ENCODE results near the gene MED10.
"Not testable (repeated sequence)": the region's sequence is repeated elsewhere in the genome, so short reads cannot be mapped to it uniquely, and the experiment has no call there.

The MED10 gene

GRCh38 chr5:6372251-6373080 lies 5.9 kb downstream of the MED10 start:
- H3K4me3 ChIP-seq (ENCODE audit: low read length in 2 of 2) = no peak overlapping the region
- no peak overlapping the region for H3K27ac ChIP-seq (ENCODE audit: low read length)
- peaks cover 55 to 68% of the 10 kb centered on the region in 2 donors for H3K36me3 ChIP-seq (ENCODE audit: control insufficient read depth in 2 of 2, insufficient read depth in 2 of 2, low read length in 2 of 2)
- no peaks in the 10 kb centered on the region for H3K9me3 ChIP-seq (ENCODE audit: control insufficient read depth in 2 of 2, low read length in 2 of 2)
- H3K27me3 ChIP-seq (ENCODE audit: control insufficient read depth in 1 of 2, insufficient read depth in 2 of 2, low read length in 2 of 2) = no peaks in the 10 kb centered on the region
- peaks cover 9% of the 10 kb centered on the region for H3K4me1 ChIP-seq (ENCODE audit: control insufficient read depth, insufficient read depth, low read length)
- H3K9ac ChIP-seq (ENCODE audit: low read length in 2 of 2) = no peak overlapping the region

- Histone ChIP-seq H3K27ac (ENCODE audit: low read length) (no peak overlapping the region), H3K4me1 (ENCODE audit: control insufficient read depth, insufficient read depth, low read length) (peaks cover 3% of the 10 kb centered on the region), H3K36me3 (ENCODE audit: control insufficient read depth in 2 of 2, insufficient read depth in 2 of 2, low read length in 2 of 2) (peaks cover 60 to 67% of the 10 kb centered on the region in 2 donors), H3K4me3 (ENCODE audit: low read length in 2 of 2) (no peak overlapping the region), H3K9ac (ENCODE audit: low read length in 2 of 2) (no peak overlapping the region), H3K27me3 (ENCODE audit: control insufficient read depth in 1 of 2, insufficient read depth in 2 of 2, low read length in 2 of 2) (no peaks in the 10 kb centered on the region), H3K9me3 (ENCODE audit: control insufficient read depth in 2 of 2, low read length in 2 of 2) (no peaks in the 10 kb centered on the region)
Measured at GRCh38 chr5:6371079-6371810, 7.1 kb downstream of the MED10 start.

- H3K4me1 ChIP-seq (ENCODE audit: control insufficient read depth, insufficient read depth, low read length) = no peaks in the 10 kb centered on the region
- H3K27ac ChIP-seq (ENCODE audit: low read length) = no peak overlapping the region
- H3K36me3 ChIP-seq (ENCODE audit: control insufficient read depth in 2 of 2, insufficient read depth in 2 of 2, low read length in 2 of 2) = peaks cover 57 to 66% of the 10 kb centered on the region in 2 donors
- no peaks in the 10 kb centered on the region for H3K27me3 ChIP-seq (ENCODE audit: control insufficient read depth in 1 of 2, insufficient read depth in 2 of 2, low read length in 2 of 2)
- no peaks in the 10 kb centered on the region for H3K9me3 ChIP-seq (ENCODE audit: control insufficient read depth in 2 of 2, low read length in 2 of 2)
- no peak overlapping the region for H3K4me3 ChIP-seq (ENCODE audit: low read length in 2 of 2)
- H3K9ac ChIP-seq (ENCODE audit: low read length in 2 of 2) = no peak overlapping the region
Measured at GRCh38 chr5:6370580-6370979, 7.8 kb downstream of the MED10 start.

GRCh38 chr5:6365977-6366590 lies 12.3 kb downstream of the MED10 start:
- Histone ChIP-seq H3K9me3 (ENCODE audit: control insufficient read depth in 2 of 2, low read length in 2 of 2) (peaks cover 0 to 2% of the 10 kb centered on the region in 2 donors), H3K4me3 (ENCODE audit: low read length in 2 of 2) (no peak overlapping the region), H3K27ac (ENCODE audit: low read length) (no peak overlapping the region), H3K27me3 (ENCODE audit: control insufficient read depth in 1 of 2, insufficient read depth in 2 of 2, low read length in 2 of 2) (no peaks in the 10 kb centered on the region), H3K4me1 (ENCODE audit: control insufficient read depth, insufficient read depth, low read length) (no peaks in the 10 kb centered on the region), H3K9ac (ENCODE audit: low read length in 2 of 2) (no peak overlapping the region), H3K36me3 (ENCODE audit: control insufficient read depth in 2 of 2, insufficient read depth in 2 of 2, low read length in 2 of 2) (peaks cover 29 to 33% of the 10 kb centered on the region in 2 donors)

- H3K27me3 ChIP-seq (ENCODE audit: control insufficient read depth in 1 of 2, insufficient read depth in 2 of 2, low read length in 2 of 2) = no peaks in the 10 kb centered on the region
- no peak overlapping the region for H3K9ac ChIP-seq (ENCODE audit: low read length in 2 of 2)
- peaks cover 0 to 2% of the 10 kb centered on the region in 2 donors for H3K9me3 ChIP-seq (ENCODE audit: control insufficient read depth in 2 of 2, low read length in 2 of 2)
- no peak overlapping the region for H3K4me3 ChIP-seq (ENCODE audit: low read length in 2 of 2)
- peaks cover 24 to 29% of the 10 kb centered on the region in 2 donors for H3K36me3 ChIP-seq (ENCODE audit: control insufficient read depth in 2 of 2, insufficient read depth in 2 of 2, low read length in 2 of 2)
- no peak overlapping the region for H3K27ac ChIP-seq (ENCODE audit: low read length)
- H3K4me1 ChIP-seq (ENCODE audit: control insufficient read depth, insufficient read depth, low read length) = no peaks in the 10 kb centered on the region
Measured at GRCh38 chr5:6365142-6365976, 13.0 kb downstream of the MED10 start.

- not testable (repeated sequence) for H3K4me3 ChIP-seq (ENCODE audit: low read length in 2 of 2); H3K9me3 ChIP-seq (ENCODE audit: control insufficient read depth in 2 of 2, low read length in 2 of 2); H3K9ac ChIP-seq (ENCODE audit: low read length in 2 of 2); H3K27ac ChIP-seq (ENCODE audit: low read length); H3K27me3 ChIP-seq (ENCODE audit: control insufficient read depth in 1 of 2, insufficient read depth in 2 of 2, low read length in 2 of 2); H3K4me1 ChIP-seq (ENCODE audit: control insufficient read depth, insufficient read depth, low read length)
- peaks cover 12 to 16% of the 10 kb centered on the region in 2 donors for H3K36me3 ChIP-seq (ENCODE audit: control insufficient read depth in 2 of 2, insufficient read depth in 2 of 2, low read length in 2 of 2)
Measured at GRCh38 chr5:6363454-6364011, 14.8 kb downstream of the MED10 start.

- H3K36me3 ChIP-seq (ENCODE audit: control insufficient read depth in 2 of 2, insufficient read depth in 2 of 2, low read length in 2 of 2) = peaks cover 14% of the 10 kb centered on the region in 2 donors
- no peak overlapping the region for H3K27ac ChIP-seq (ENCODE audit: low read length)
- no peaks in the 10 kb centered on the region for H3K27me3 ChIP-seq (ENCODE audit: control insufficient read depth in 1 of 2, insufficient read depth in 2 of 2, low read length in 2 of 2)
Measured at GRCh38 chr5:6362846-6363245, 15.5 kb downstream of the MED10 start.

GRCh38 chr5:6361101-6361500 lies 17.2 kb downstream of the MED10 start:
- Histone ChIP-seq H3K27me3 (ENCODE audit: control insufficient read depth in 1 of 2, insufficient read depth in 2 of 2, low read length in 2 of 2) (no peaks in the 10 kb centered on the region), H3K4me1 (ENCODE audit: control insufficient read depth, insufficient read depth, low read length) (no peaks in the 10 kb centered on the region), H3K4me3 (ENCODE audit: low read length in 2 of 2) (no peak overlapping the region), H3K9ac (ENCODE audit: low read length in 2 of 2) (no peak overlapping the region), H3K9me3 (ENCODE audit: control insufficient read depth in 2 of 2, low read length in 2 of 2) (peaks cover 0 to 2% of the 10 kb centered on the region in 2 donors), H3K36me3 (ENCODE audit: control insufficient read depth in 2 of 2, insufficient read depth in 2 of 2, low read length in 2 of 2) (peaks cover 10% of the 10 kb centered on the region in 2 donors), H3K27ac (ENCODE audit: low read length) (no peak overlapping the region)

More at GRCh38 chr5:6362846-6363245, 15.5 kb downstream of the MED10 start:
- Histone ChIP-seq H3K4me1 (ENCODE audit: control insufficient read depth, insufficient read depth, low read length) (no peaks in the 10 kb centered on the region), H3K9me3 (ENCODE audit: control insufficient read depth in 2 of 2, low read length in 2 of 2) (peaks cover 0 to 2% of the 10 kb centered on the region in 2 donors), H3K4me3 (ENCODE audit: low read length in 2 of 2) (no peak overlapping the region), H3K9ac (ENCODE audit: low read length in 2 of 2) (no peak overlapping the region)

- Histone ChIP-seq H3K9ac (ENCODE audit: low read length in 2 of 2) (no peak overlapping the region), H3K36me3 (ENCODE audit: control insufficient read depth in 2 of 2, insufficient read depth in 2 of 2, low read length in 2 of 2) (peaks cover 5 to 9% of the 10 kb centered on the region in 2 donors), H3K27me3 (ENCODE audit: control insufficient read depth in 1 of 2, insufficient read depth in 2 of 2, low read length in 2 of 2) (no peaks in the 10 kb centered on the region), H3K4me3 (ENCODE audit: low read length in 2 of 2) (no peak overlapping the region), H3K9me3 (ENCODE audit: control insufficient read depth in 2 of 2, low read length in 2 of 2) (peaks cover 0 to 2% of the 10 kb centered on the region in 2 donors), H3K27ac (ENCODE audit: low read length) (no peak overlapping the region), H3K4me1 (ENCODE audit: control insufficient read depth, insufficient read depth, low read length) (no peaks in the 10 kb centered on the region)
Measured at GRCh38 chr5:6360323-6361072, 17.8 kb downstream of the MED10 start.
